Skeletal muscle cell (primary cell): ENCODE results near the gene PPIG.
"Not testable (repeated sequence)": the region's sequence is repeated elsewhere in the genome, so short reads cannot be mapped to it uniquely, and the experiment has no call there.

ENCODE experiments used
- DNase-seq: peaks from one replicate; pipeline ENCODE4 v3.0.0-alpha.2; 2010; ENCODE audit warnings: low read depth
- H3K4me3 ChIP-seq: 2 replicates; pipeline ENCODE4 v1.5.1; 2011; ENCODE audit warnings: low read depth, mild to moderate bottlenecking, control low read depth, low read length, moderate library complexity

PPIG gene

DNA sequence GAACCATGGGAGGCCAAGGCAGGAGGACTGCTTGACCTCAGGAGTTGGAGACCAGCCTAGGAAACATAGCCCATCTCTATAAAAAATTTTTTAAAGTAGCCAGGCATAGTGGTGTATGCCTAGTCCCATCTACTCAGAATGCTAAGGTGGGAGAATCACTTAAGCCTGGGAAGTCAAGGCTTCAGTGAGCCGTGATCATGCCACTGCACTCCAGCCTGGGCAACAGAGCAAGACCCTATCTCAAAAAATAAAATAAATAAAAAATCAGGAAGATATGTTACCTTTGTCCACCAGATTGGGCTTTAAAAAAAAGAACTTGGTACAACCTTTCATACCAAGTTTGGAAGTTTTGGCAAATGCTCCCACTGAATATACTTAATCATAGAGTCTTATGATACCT is 74.7 kb downstream of the PPIG start:
- no peak for DNase-seq
- no peak overlapping the region for H3K4me3 ChIP-seq

DNA sequence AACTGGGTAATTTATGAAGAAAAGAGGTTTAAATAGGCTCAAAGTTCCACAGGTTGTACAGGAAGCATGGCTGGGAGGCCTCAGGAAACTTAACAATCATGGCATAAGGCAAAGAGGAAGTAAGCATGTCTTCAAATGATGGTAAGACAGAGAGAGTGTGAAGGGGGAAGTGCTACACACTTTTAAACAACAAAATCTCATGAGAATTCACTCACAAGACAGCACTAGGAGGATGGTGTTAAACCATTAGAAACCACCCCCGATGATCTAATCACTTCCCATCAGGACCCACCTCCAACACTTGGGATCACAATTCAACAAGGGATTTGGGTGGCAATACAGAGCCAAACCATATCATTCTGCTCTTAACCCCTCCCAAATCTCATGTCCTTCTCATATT is 75.2 kb downstream of the PPIG start:
- no peak overlapping the region for H3K4me3 ChIP-seq
- no peak for DNase-seq

DNA sequence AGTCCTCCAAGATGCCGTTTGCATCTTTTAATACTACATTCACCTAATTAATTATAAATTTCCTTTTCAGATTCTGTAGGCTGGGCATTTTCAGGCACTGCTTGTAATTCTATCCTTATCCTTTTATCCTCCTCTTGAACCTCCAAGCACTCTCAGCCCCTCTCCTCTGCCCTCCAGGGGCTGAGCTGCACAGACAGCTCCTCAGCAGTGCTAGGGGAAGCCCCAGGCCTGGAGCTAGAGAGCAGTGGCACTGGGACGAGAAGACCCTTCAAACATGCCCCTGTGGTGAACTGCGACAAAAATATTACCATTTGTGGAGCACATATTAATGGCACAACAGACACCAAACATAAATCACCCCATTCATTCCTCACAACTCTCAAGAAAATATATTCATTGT is 77.1 kb downstream of the PPIG start:
- H3K4me3 ChIP-seq = no peak overlapping the region
- DNase-seq = no peak

DNA sequence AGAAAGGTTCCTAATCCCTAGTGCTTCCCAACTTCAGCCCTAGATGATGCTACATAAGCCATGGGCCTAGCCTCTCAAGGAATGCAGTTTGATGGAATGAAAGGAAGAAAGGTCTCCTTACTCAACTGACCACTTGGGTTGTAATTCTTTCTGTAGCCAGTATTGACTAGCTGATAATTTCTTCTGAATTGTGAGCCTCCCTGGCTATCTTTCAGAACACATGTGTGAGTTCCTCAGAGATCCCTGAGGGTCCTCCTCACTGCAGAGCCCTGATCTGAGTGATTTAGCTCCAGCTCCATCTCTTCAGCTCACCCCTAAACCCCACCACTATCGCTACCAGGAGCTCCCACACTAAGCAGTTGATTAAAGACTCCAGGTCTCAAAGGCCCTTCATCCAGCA is 78.6 kb downstream of the PPIG start:
- DNase-seq = no peak
- no peak overlapping the region for H3K4me3 ChIP-seq

DNA sequence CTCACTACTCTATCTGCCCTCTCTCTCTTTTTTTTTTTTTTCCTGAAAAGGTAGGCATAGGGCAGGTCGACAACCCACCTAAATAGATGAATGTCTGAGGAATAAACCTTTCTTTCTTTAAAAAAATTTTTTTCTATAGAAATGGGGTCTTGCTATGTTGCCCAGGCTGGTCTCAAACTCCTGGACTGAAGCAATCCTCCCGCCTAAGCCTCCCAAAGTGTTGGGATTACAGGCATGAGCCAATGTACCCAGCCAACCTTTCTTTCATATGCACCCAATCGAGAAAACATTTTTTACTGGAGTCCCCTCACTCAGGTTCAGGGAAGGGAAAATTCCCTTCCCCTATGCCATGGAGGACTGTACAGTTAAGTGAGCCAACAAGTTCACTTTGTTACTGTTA is 79.1 kb downstream of the PPIG start:
- DNase-seq = no peak
- no peak overlapping the region for H3K4me3 ChIP-seq

DNA sequence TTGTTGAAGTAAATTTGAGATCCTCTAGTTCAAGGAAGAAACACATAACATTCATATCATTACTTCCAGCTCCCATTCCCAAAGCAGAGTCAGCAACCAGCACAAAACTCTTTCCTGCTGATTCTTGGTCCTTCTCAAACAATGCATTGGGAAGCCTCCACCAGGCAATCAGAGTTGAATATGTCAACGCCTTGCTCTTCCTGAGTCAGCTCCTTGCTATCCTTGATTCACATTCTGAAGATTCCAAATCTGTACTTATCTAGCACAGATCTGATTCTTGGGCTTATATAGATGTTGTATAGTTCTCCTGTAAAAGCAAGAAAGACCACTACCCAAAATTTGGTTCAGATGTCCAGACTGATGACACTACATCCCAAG is 80.4 kb downstream of the PPIG start:
- no peak for DNase-seq
- H3K4me3 ChIP-seq = no peak overlapping the region

DNA sequence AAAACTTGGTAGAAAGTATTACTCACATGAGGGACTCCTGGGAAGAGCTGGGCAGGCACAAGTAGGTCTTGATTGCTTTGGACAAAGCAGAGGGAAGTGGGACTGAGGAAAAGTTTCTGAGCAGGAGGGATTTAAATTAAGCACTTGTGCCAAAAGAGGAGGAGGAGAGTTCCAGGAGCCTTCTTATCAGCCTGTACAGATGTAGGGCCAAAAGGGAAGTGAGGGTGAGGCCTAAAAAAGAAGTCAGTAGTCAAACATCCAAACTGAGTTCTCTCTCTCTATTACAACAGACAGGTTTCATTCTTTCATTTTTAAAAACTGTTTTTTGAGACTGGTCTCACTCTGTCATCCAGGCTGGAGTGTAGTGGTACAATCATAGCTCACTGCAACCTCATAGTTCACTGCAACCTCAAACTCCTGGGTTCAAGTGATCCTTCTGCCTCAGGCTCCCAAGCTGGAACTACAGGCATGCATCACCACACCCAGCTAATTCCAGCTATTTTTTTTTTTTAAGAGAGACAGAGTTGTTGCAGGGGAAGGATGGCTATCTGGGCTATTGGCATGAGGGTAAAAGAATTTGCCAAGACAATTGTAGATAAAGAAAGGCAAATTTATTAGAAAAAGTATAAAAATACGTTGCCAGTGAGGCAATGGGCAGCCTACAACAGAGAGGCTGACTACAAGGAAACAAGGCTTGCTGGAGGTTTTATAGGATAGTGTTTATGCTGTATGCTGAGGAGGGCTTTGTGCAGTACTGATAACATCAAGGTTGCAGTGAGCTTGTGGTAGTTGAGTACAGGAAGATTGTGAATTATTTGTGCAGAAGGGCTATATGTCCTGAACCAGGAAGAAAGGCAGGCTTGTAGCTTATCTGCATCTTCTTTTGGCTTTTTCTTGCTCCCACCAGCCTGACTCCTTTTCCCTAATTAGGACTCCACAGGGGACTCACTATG is 81.1 kb downstream of the PPIG start:
- no peak overlapping the region for H3K4me3 ChIP-seq
- no peak for DNase-seq

DNA sequence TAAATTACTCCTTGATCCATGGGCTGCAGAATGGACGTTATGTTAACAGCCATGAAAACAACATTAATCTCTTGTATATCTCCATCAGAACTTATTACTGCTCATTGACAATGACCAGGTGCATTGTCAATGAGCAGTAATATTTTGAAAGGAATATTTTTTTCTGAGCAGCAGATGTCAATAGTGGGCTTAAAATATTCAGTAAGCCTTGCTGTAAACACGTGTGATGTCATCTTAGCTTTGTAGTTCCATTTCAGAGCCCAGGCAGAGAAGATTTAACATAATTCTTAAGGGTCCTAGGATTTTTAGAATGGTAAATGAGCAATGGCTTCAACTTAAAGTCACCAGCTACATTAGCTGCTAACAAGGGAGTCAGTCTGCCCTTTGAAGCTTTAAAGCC is 83.4 kb downstream of the PPIG start:
- H3K4me3 ChIP-seq = no peak overlapping the region
- DNase-seq = no peak

DNA sequence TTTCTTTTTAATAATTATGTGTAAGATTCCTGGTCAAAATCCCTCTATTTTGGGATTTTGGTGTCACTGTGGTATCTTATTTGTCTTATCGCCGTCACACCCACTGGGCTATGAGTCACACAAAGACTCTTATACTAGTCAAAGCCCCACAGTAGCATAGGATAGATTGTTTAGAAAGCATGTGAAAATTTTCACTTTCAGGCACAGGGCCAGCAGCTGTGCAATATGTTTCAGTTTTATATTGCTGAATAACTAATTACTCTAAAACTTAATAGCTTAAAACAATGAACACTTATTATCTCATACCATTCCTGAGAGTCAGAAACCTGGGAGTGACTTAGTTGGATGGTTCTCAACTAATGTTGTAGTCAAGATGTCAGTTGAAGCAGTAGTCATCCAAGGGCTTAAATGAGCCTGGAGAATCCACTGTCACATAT is 86.1 kb downstream of the PPIG start:
- no peak overlapping the region for H3K4me3 ChIP-seq
- no peak for DNase-seq

DNA sequence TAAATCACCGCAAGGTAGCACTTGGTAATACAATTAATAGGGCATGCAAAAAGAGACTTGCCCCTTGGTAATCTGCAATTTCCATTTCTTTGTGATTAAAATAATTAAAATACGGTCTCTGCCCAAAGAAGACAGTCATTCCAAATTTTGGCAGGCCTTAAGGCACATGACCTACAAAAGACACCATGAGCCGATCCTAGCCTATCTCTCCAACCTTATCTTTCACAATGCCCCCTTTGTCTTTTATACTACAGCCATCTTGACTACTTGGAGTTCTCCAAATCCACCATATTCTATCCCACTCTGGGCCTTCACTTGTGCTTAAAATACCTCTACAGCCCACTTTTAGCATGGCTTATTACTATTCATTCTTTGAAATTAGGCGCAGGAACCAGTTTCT is 86.8 kb downstream of the PPIG start:
- no peak for DNase-seq
- H3K4me3 ChIP-seq = no peak overlapping the region

DNA sequence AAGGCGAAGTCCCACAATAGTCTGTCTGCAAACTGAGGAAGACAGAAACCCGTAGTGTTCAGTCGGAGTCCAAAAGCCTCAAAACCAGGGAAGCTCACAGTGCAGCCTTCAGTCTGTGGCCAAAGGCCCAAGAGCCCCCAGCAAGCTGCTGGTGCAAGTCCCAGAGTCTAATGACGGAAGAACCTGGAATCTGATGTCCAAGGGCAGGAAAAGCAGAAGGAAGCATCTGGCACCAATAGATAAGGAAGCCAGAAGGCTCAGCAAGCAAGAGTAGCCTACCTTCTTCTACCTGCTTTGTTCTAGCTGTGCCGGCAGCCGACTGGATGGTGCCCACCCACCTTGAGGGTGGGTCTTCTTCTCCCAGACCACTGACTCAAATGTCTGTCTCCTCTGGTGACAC is 88.3 kb downstream of the PPIG start:
- H3K4me3 ChIP-seq = no peak overlapping the region
- no peak for DNase-seq

DNA sequence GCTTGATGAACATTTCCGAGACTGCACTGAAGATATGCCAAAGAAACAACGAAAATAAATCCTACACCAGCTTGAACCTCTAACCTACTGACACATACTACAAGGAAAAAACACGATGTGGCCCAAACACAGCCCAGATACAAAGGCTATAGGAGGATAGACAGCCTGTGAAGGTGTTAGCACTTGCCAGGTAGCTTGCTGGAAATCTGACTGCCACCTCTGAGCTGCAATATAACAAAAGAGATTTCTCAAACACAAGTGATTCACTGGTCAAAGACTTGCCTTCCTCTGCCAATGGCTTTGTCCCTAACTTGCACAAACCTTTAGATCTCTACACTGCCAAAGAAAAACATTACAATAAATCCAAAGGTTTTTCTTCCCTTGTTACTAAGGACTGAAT is 89.0 kb downstream of the PPIG start:
- no peak overlapping the region for H3K4me3 ChIP-seq
- DNase-seq = no peak

DNA sequence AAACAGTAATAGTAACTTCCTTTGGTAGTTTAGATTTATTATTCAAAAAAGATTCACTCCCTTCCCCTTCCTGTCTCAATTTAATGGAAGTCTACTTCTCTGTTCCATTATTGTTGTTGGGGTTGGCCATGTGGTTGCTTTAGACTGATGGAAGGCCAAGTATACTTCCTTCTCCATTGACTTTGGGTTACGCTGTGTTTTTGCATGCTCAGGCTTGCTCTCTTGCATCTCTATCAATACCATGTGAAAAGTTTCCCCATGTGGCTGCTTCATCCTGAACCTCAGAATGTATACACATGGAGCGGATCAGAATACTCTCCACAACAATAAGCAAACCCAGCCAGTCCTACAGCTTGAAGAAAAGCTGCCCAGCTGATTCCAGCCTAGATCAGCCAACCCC is 89.8 kb downstream of the PPIG start:
- DNase-seq = no peak

DNA sequence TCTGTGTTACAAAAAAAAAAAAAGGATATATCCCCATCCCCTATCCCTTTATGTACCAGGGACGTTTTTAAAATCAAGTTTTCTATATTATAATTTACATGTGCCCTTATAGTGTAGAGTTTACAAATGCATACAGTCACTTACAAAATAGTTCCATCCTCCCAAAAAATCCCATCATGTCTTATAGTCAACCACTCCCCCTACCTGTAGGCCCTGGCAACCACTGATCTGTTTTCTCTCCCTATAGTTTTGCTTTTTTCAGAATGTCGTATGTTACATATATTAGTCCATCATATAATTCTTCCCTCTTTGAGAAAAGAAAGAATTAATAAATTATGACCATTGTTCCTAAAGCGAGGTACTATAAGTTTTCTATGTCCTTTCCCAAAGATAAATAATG is 92.2 kb downstream of the PPIG start:
- H3K4me3 ChIP-seq = no peak overlapping the region
- DNase-seq = no peak

More for the DNA sequence above, 89.8 kb downstream of the PPIG start:
- H3K4me3 ChIP-seq = no peak overlapping the region

DNA sequence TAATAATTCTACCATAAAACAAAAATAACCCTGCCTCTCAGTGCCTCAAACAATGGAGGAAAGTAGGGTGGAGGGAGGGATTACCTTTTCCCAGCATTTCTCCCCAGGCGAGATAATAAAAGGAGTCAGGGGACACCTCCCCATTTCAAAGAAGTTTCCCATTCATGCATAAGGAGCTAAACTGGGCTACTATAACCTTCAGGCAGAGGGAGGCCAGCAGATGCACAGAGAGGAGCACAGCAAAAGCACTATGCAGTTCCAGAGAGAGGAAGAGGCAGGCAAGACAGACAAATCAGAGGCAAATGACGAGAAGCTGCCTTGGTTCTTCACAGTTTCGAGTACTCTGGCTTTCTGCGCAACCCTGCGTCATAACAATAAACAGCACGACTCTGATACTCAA is 92.7 kb downstream of the PPIG start:
- DNase-seq = no peak
- no peak overlapping the region for H3K4me3 ChIP-seq

DNA sequence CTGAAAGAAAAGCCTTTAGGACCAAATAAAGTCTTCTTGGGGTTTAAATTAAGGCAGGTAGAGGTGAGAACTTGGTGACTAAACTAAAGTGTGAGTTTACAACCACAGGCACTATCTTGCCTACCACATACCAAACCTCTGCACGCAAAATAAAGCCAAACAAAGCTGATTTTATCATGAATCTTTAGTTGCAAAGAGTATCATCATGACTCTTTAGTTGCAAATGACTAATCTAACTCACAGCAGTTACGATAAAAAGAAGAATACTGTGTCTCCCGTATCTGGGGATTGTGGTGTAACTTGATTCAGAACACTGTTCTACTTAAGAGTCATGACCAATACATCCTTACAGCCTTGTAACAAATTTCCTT is 98.9 kb downstream of the PPIG start:
- no peak overlapping the region for H3K4me3 ChIP-seq
- DNase-seq = no peak

DNA sequence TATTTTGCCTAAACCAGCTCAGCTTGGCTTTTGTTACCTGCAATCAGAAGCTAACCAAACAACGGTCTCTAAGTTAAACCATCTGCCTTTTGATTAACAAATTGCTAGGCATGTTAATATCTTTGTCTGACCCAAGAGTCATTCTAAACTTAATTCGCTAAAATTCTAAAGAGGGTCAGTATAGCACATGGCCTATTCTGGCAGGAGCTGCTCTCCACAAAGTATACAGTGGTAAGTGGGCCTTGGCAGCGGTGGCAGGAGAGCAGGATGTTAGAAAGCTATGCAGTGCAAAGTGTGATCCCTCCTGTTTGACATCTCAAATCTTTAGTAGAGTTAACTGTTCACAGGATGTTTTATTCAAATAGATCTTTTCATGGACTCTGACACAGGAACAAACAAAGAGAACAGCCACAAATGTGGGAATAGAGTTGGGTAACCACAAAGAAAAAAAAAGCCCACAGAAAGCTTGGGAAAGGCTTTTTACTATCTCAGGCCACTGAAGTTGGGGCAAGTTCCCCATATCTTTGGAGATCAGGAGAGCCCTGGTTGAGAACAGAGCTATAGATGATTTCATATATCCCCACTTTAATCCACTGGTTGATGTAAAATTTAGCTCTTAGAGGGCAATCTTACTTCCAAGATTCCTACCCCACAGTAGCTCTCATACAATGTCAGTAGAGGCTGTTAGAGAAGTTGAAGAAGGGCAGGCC is 99.4 kb downstream of the PPIG start:
- DNase-seq = no peak
- no peak overlapping the region for H3K4me3 ChIP-seq

DNA sequence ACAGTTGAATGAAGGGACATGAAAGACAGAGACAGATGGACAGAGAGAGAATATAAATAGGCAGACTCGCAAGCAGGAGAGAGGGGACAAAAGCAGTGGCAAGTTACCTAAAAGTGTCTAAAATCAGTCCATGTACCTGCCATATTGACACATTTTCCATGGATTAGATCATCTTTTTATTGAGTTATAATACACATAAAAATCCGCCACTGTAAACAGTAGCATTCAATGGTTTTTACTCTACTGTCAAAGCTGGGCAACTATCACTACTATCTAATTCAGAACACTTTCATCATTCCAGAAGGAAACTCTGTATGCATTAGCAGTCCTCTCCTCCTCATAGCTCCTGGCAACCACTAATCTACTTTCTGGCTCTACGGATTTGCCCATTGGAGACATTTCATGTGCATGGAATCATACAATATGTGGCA is 100.0 kb downstream of the PPIG start:
- H3K4me3 ChIP-seq = no peak overlapping the region
- DNase-seq = no peak

DNA sequence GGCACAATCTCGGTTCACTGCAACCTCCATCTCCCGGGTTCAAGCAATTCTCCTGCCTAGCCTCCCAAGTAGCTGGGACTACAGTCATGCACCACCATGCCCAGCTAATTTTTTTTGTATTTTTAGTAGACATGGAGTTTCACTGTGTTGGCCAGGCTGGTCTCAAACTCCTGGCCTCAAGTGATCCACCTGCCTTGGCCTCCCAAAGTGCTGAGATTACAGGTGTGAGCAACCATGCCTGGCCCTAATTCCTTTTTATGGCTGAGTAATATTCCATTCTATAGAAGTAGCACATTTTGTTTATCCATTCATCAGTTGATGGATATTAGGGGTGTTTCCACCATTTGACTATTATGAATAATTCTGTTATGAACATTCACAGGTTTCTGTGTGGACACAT is 100.6 kb downstream of the PPIG start:
- DNase-seq, H3K4me3 ChIP-seq: not testable (repeated sequence)

DNA sequence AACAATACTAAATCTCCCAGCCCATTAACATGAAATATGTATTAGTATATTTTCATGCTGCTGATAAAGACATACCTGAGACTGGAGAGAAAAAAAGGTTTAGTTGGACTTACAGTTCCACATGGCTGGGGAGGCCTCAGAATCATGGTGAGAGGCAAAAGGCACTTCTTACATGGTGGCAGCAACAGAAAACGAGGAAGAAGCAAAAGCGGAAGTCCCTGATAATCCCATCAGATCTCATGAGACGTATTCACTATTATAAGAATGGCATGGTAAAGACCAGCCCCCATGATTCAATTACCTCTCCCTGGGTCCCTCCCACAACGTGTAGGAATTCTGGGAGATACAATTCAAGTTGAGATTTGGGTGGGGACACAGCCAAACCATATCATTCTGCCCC is 102.7 kb downstream of the PPIG start:
- not testable (repeated sequence) for DNase-seq, H3K4me3 ChIP-seq

DNA sequence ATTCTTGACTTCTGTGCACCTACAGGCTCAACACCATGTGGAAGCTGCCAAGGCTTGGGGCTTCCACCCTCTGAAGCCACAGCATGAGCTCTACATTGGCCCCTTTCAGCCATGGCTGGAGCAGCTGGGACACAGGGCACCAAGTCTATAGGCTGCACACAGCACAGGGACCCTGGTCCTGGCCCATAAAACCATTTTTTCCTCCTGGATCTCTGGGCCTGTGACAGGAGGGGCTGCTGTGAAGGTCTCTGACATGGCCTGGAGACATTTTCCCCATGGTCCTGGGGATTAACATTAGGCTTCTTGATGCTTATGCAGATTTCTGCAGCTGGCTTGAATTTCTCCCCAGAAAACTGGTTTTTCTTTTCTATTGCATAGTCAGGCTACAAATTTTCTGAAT is 103.8 kb downstream of the PPIG start:
- not testable (repeated sequence) for DNase-seq, H3K4me3 ChIP-seq
